Measurements from ENCODE around the gene PRR36.

- TF ChIP-seq POLR2A (IDR thresholded peaks at IDR 0.05; ENCODE audit: low read length): no peak
- TF ChIP-seq GATA1 (IDR thresholded peaks at IDR 0.05; ENCODE audit: low read depth, low read length): no peak
These were observed 11.6 kb upstream of the PRR36 start for GRCh38 chr19:7885818-7886217.

All from erythroblast (primary cell).